ENCODE measurements around the gene SLC9A3. TPM values are rescaled to one million over a fixed set of nuclear protein-coding genes. Genes with fewer than 3 reads are reported as not detected.
"Not testable (repeated sequence)": the region's sequence is repeated elsewhere in the genome, so short reads cannot be mapped to it uniquely, and the experiment has no call there.

SLC9A3 gene
- total RNA-seq, 1 donor from 2014 or later: 1.6 TPM

DNA sequence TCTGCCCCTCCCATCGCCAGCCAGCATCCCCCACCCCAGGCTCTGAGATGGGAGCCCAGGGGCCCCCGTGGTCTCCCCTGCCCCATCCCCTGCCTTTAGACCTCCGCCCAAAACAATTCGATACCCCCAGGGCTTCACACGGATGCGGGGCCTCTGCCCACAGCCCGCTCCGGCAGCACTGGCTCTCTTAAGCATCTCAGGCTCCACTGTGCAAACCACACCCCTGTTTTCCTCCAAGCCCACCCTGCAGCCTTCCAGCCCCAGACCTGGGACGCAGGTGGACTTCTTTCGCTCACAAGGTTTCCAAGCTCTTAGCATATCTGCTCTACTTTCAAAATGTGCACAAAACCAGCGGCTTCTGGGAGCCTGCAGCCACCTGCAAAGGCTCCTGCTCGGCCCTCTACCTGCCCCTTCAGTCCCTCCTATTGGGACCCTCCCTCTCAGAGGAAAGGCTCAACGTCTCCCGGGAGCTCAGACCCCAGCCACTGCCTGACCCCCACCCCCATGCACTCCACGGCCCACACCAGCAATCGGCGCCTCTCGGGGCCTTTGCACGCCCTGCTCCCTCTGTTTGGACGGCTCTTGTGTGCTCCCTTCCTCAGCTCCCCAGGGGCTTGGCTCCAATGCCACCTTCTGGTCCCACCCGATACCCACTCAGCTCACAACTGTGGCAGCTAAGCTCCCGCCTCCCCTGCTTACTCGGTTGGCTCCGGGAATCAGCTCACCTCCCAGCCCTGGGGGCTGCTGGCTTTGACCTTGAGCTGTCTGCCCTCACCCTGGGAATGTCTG, 918 bp upstream of the SLC9A3 start:
- no peak for ATAC-seq

- ATAC-seq: no peak
Measured at GRCh38 chr5:523441-524222, 617 bp downstream of the SLC9A3 start.

DNA sequence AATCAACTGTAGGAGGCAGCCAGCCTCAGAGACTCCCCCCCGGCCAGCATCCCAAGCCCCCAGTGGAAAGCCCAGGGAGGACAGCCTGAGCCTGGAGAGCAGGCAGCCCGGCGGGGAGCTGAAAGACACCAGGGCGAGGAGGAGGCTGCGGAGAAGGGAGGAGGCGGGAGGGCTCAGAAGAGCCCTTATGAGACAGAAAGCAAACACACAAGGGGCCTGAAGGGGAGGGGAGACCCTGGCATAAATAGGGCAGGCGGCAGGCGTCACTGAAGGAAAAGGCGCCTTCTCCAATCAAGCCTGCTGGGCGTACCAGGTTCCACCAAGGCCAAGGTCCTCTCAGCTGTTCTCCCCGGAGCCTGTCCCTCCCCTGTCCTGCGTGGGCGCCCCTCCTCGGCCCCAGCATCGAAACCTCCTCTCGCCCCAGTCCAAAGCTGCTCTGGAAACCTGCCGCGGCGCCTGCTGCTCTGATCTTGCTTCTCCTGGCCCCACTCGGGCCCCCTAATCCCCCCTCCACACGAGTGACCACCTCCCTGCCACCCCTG, 1.3 kb downstream of the SLC9A3 start:
- ATAC-seq: no peak

DNA sequence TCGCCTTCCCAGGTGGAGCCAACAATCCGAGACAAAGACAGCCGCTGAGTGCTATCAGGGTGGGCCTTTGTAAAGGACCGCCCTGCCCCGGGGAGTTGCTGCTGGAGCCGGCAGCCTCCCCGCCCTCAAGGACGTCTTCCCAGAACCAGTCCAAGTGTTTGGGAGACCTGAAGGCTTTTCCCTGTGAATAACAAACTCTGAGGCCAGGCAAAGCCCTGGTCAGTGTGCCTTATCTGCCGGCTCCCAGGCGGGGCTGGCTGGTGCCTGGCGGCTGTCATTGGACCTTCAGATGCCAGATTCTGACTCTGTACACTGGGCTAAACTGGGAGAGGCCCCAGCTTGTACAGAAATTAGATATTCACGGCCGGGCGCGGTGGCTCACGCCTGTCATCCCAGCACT, 2.1 kb downstream of the SLC9A3 start:
- no peak for ATAC-seq

DNA sequence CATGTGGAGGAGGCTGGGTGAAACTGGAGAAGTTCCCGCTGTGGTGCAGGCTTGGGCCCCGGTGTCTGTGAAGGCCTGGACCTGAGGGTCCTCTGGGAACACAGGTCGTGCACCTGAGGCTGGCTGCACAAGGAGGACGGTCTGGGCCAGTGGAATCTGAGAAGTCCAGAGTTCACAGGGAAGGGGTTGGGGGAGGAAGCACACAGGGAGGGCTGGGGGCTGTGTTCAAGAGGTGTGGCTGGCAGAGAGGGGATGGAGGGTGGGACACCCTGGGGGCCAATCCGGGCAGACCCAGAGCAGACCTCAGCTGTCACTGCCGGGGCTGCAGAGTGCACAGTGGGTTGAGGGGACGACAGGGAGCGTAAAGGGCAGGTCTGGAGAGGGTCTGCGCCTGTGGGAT, 2.6 kb downstream of the SLC9A3 start:
- no peak for ATAC-seq

DNA sequence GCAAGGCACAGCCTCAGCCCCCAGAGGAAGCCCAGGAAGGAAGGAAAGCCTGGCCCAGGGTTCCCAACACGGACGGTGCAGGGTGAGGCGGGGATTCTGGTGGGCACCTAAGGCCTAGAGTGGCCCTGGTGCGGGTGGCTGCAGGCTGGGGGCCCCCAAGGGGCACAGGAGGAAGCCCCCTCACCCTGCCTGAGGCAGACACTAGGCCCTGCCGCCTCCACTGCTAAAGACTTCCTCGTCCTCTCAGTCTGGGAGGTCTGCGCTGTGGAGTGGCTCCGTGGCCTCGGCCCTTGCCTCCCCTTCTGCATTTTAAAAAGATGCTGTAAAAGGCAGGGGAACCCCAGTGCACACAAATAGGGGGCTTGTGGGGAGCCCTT, 3.4 kb downstream of the SLC9A3 start:
- ATAC-seq: no peak

DNA sequence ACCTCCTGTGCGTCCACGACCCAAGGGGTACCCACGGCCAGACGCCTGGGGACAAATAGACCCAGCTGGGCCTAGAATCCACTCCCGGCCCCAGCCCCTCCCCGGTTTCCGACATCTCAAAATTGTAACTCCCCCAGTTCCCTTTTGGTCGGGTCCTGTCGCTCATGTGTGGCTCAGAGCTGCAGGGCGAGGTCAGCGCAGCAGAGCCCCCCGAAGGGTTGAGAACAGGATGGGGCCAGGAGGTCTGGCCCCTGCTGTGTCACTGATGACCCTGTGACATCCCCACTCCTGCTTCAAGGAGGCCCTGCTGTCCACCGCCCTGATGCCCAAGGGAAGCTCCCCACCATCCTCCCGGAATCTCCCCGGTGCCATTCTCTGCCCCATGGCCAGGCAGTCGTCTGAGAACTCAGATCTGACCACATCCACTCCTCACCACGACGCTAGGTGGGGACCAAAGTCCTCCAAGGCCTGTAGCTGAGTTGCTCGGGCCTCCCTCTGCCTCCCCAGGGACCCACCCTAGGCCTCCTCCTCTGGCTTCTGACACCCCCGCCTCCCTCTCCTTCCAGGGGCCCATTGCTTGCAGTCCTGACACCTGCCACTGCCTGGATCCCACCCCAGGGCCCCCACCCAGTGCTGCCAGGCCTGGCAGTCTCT, 3.9 kb downstream of the SLC9A3 start:
- no peak for ATAC-seq

- peak; percentile 53 for ATAC-seq
Measured at GRCh38 chr5:518721-519120, 5.5 kb downstream of the SLC9A3 start.

DNA sequence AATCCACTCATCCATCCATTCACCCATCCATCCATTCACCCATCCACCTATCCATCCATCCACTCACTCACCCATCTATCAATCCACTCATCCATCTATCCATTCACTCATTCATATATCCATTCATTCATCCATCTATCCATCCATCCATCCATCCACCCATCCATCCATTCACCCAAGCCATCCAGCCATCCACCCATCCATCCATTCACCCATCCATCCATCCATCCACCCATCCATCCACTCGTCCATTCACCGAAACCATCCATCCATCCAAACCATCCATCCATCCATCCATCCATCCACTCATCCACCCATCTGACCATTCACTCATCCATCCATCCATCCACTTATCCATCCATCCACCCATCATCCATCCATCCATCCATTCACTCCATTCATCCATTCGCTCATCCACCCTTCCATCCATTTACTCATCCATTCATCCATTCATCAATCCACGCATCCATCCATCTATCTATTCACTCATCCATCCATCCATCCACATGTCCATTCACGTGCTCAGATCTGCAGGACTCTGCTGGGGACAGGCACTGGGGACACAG, 6.6 kb downstream of the SLC9A3 start:
- ATAC-seq: no peak

DNA sequence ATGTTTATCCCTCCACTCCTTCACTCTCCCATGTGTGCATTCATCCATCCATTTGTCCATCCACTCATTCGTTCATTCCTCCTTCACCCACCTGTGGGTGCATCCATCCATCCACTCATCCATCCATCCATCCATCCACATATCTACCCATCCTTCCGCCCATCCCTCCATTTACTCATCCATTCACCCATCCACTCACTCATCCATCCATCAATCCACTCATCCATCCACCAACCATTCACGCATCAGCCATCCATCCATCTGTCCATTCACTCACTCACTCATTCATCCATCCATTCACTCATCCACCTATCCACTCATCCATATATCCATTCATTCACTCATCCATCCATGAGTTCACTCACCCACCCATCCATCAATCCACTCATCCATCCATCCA, 7.3 kb downstream of the SLC9A3 start:
- ATAC-seq: no peak

DNA sequence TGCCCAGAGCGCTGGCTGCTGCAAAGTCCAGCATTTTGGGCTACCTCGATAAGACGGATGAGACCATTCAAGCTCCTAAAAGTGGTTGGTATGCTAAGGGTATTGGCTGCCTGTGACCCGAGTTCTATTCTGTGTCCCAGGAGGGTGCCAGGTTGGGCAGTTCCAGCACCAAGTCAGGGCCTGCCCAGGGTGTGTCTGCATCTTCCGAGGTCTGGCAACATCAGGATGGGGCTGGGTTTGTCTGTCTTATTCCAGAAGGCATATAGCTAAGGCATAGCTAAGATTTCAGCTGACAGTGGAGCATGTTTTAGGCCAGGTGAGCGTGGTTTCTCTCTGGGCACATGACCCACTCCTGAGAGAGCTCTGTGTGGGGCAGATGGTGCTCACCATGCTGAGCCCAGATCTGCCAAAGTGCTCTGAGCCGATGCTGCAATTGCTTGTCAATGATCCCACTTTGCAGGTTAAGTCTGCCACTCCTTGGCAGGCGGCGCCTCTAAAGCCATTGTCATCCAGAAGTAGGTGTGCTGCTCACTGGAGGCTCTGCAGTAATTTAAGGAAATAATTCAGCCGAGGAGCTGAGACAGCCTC, 7.8 kb downstream of the SLC9A3 start:
- peak; percentile 80 for ATAC-seq

GRCh38 chr5:515273-515836, 8.9 kb downstream of the SLC9A3 start:
- ATAC-seq: no peak

- no peak for ATAC-seq
Measured at GRCh38 chr5:514673-515072, 9.6 kb downstream of the SLC9A3 start.

- ATAC-seq: peak; percentile 68
Measured at GRCh38 chr5:514101-514485, 10.2 kb downstream of the SLC9A3 start.

- ATAC-seq: peak; percentile 79
Measured at GRCh38 chr5:513216-514100, 10.8 kb downstream of the SLC9A3 start.

DNA sequence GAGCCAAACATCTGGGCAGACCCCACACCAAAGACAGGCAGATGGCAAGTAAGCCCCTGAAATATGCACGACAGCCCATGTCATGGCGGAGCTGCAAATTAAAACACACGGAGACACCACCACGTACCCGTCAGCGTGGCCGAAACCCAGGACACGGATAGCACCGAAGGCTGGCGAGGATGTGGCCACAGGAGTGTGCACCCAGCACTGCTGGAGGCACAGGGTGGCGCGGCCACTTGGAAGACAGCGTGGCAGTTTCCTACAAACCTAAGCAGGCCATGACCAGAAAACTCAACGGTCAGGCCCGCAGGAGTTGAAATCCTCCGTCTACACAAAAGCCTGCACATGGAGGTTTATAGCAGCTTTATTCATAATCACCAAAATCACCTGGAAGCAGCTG, 12.8 kb downstream of the SLC9A3 start:
- no peak for ATAC-seq

GRCh38 chr5:510521-510920, 13.7 kb downstream of the SLC9A3 start:
- no peak for ATAC-seq

DNA sequence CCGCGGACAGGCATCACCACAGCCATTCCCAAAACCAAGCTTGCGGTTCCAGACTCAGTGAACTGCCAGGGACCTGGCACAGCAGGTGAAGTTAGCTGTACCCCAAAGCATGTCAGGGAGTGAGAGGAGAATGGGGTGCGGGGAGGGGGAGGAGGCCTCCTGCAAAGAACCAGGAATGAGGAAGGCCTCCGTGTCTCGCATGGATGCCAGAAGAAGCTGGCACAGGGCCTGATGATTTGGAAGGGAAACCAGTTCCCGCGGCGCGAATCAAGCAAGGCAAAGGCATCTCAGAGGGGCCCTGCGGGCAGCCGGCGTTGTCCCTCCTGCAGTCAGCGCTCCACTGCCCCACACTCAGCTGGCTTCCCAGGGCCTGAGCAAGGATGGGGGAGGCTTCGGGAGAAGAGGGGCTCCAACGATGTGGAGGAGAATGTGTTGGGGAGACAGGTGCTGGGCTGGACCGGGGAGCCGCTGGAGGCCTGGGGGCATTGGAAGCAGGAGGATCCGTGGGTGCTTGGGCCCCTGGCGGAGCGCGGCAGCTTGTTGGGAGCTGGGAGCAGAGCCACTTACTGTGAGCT, 14.6 kb downstream of the SLC9A3 start:
- ATAC-seq: no peak

DNA sequence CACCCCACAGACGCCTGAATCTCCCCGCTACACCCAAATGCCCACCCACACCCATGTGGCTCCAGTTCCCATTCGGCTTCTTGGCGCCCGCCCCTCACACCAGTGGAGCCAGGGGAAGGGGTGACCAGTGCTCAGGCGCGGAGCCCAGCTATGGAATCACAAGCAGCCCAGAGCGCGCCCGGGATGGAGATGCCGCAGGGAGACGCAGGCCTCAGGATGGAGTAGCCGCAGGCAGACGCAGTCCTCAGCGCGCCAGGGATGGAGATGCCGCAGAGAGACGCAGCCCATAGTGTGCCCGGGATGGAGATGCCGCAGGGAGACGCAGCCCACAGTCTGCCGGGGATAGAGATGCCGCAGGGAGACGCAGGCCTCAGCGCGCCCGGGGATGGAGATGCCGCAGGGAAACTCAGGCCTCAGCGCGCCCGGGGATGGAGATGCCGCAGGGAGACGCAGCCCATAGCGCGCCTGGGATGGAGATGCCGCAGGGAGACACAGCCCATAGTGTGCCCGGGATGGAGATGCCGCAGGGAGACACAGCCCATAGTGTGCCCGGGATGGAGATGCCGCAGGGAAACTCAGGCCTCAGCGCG, 16.2 kb downstream of the SLC9A3 start:
- not testable (repeated sequence) for ATAC-seq

GRCh38 chr5:505951-506525, 18.2 kb downstream of the SLC9A3 start:
- ATAC-seq: no peak
